ENCODE measurements around the gene GAB2.
"Not testable (repeated sequence)": the region's sequence is repeated elsewhere in the genome, so short reads cannot be mapped to it uniquely, and the experiment has no call there.

Gene GAB2

GRCh38 chr11:78274739-78275138, 142.9 kb downstream of the GAB2 start:
- Histone ChIP-seq H3K4me3 (ENCODE audit: low read length in 2 of 2) (no peak overlapping the region), H3K36me3 (ENCODE audit: control insufficient read depth in 2 of 2, insufficient read depth in 2 of 2, low read length in 2 of 2) (peaks cover 0 to 3% of the 10 kb centered on the region in 2 donors), H3K27me3 (ENCODE audit: control insufficient read depth in 2 of 2, insufficient read depth in 2 of 2, low read length in 2 of 2) (no peaks in the 10 kb centered on the region), H3K9ac (ENCODE audit: low read depth in 1 of 2, low read length in 2 of 2) (no peak overlapping the region), H3K27ac (ENCODE audit: low read depth in 2 of 2, low read length in 2 of 2) (no peak overlapping the region), H3K9me3 (ENCODE audit: control insufficient read depth in 2 of 2, low read length in 2 of 2) (peaks cover 2% of the 10 kb centered on the region in 2 donors), H3K4me1 (ENCODE audit: control insufficient read depth in 2 of 2, insufficient read depth in 2 of 2, low read length in 2 of 2) (peaks cover 11 to 24% of the 10 kb centered on the region in 2 donors)

DNA sequence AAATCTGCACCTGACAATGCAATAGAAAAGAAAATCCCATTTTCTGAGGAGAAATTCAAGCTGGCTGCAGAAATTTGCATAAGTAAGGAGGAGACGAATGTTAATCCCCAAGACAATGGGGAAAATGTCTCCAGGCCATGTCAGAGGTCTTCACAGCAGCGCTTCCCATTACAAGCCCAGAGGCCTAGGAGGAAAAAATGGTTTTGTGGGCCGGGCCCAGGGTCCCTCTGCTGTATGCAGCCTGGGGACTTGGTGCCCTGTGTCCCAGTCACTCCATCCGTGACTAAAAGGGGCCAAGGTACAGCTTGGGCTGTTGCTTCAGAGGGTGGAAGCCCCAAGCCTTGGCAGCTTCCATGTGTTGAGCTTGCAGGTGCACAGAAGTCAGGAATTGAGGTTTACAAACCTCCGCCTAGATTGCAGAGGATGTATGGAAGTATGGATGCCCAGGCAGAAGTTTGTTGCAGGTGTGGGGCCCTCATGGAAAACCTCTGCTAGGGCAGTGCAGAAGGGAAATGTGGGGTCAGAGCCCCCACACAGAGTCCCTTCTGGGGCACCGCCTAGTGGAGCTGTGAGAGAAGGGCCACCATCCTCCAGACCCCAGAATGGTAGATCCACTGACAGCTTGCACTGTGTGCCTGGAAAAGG, 144.9 kb downstream of the GAB2 start:
- Histone ChIP-seq H3K27ac (ENCODE audit: low read depth in 2 of 2, low read length in 2 of 2) (peak overlapping the region in 1 of 2 donors; percentile 39), H3K4me1 (ENCODE audit: control insufficient read depth in 2 of 2, insufficient read depth in 2 of 2, low read length in 2 of 2) (peaks cover 11 to 25% of the 10 kb centered on the region in 2 donors)
- H3K36me3 ChIP-seq (ENCODE audit: control insufficient read depth in 2 of 2, insufficient read depth in 2 of 2, low read length in 2 of 2); H3K4me3 ChIP-seq (ENCODE audit: low read length in 2 of 2); H3K27me3 ChIP-seq (ENCODE audit: control insufficient read depth in 2 of 2, insufficient read depth in 2 of 2, low read length in 2 of 2); H3K9ac ChIP-seq (ENCODE audit: low read depth in 1 of 2, low read length in 2 of 2); H3K9me3 ChIP-seq (ENCODE audit: control insufficient read depth in 2 of 2, low read length in 2 of 2): not testable (repeated sequence)

GRCh38 chr11:78271801-78272200, 145.8 kb downstream of the GAB2 start:
- H3K4me3 ChIP-seq (ENCODE audit: low read length in 2 of 2); H3K27me3 ChIP-seq (ENCODE audit: control insufficient read depth in 2 of 2, insufficient read depth in 2 of 2, low read length in 2 of 2); H3K9ac ChIP-seq (ENCODE audit: low read depth in 1 of 2, low read length in 2 of 2); H3K9me3 ChIP-seq (ENCODE audit: control insufficient read depth in 2 of 2, low read length in 2 of 2); H3K36me3 ChIP-seq (ENCODE audit: control insufficient read depth in 2 of 2, insufficient read depth in 2 of 2, low read length in 2 of 2); H3K27ac ChIP-seq (ENCODE audit: low read depth in 2 of 2, low read length in 2 of 2): not testable (repeated sequence)
- peaks cover 5 to 19% of the 10 kb centered on the region in 2 donors for H3K4me1 ChIP-seq (ENCODE audit: control insufficient read depth in 2 of 2, insufficient read depth in 2 of 2, low read length in 2 of 2)

GRCh38 chr11:78270971-78271370, 146.6 kb downstream of the GAB2 start:
- H3K9ac ChIP-seq (ENCODE audit: low read depth in 1 of 2, low read length in 2 of 2), result no peak overlapping the region
- peaks cover 0 to 3% of the 10 kb centered on the region in 2 donors for H3K36me3 ChIP-seq (ENCODE audit: control insufficient read depth in 2 of 2, insufficient read depth in 2 of 2, low read length in 2 of 2)
- H3K4me3 ChIP-seq (ENCODE audit: low read length in 2 of 2), result no peak overlapping the region

DNA sequence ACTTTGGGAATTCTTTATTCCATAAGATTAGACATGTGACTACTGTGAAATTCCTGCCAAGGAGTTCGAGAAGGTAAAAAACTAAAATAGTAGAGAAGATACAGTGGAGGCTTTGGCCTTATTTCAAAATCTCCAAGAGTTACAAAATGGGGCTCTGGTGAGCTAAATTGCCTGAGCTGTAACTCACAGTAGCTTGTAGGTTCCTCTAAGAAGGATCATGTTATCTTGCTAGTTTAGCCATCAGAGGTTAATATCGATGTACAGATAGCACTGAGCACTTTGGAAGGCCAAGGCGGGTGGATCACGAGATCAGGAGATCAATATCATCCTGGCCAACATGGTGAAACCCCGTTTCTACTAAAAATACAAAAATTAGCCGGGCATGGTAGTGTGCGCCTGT, 147.8 kb downstream of the GAB2 start:
- H3K4me1 ChIP-seq (ENCODE audit: control insufficient read depth in 2 of 2, insufficient read depth in 2 of 2, low read length in 2 of 2), result peaks cover 5 to 21% of the 10 kb centered on the region in 2 donors
- peaks cover 2% of the 10 kb centered on the region in 2 donors for H3K9me3 ChIP-seq (ENCODE audit: control insufficient read depth in 2 of 2, low read length in 2 of 2)
- no peaks in the 10 kb centered on the region for H3K27me3 ChIP-seq (ENCODE audit: control insufficient read depth in 2 of 2, insufficient read depth in 2 of 2, low read length in 2 of 2)
- no peak overlapping the region for H3K9ac ChIP-seq (ENCODE audit: low read depth in 1 of 2, low read length in 2 of 2)
- no peak overlapping the region for H3K4me3 ChIP-seq (ENCODE audit: low read length in 2 of 2)
- H3K36me3 ChIP-seq (ENCODE audit: control insufficient read depth in 2 of 2, insufficient read depth in 2 of 2, low read length in 2 of 2), result peaks cover 0 to 3% of the 10 kb centered on the region in 2 donors
- no peak overlapping the region for H3K27ac ChIP-seq (ENCODE audit: low read depth in 2 of 2, low read length in 2 of 2)

More at GRCh38 chr11:78270971-78271370, 146.6 kb downstream of the GAB2 start:
- Histone ChIP-seq H3K27ac (ENCODE audit: low read depth in 2 of 2, low read length in 2 of 2) (no peak overlapping the region), H3K4me1 (ENCODE audit: control insufficient read depth in 2 of 2, insufficient read depth in 2 of 2, low read length in 2 of 2) (peaks cover 5 to 21% of the 10 kb centered on the region in 2 donors), H3K27me3 (ENCODE audit: control insufficient read depth in 2 of 2, insufficient read depth in 2 of 2, low read length in 2 of 2) (no peaks in the 10 kb centered on the region), H3K9me3 (ENCODE audit: control insufficient read depth in 2 of 2, low read length in 2 of 2) (peaks cover 2% of the 10 kb centered on the region in 2 donors)

DNA sequence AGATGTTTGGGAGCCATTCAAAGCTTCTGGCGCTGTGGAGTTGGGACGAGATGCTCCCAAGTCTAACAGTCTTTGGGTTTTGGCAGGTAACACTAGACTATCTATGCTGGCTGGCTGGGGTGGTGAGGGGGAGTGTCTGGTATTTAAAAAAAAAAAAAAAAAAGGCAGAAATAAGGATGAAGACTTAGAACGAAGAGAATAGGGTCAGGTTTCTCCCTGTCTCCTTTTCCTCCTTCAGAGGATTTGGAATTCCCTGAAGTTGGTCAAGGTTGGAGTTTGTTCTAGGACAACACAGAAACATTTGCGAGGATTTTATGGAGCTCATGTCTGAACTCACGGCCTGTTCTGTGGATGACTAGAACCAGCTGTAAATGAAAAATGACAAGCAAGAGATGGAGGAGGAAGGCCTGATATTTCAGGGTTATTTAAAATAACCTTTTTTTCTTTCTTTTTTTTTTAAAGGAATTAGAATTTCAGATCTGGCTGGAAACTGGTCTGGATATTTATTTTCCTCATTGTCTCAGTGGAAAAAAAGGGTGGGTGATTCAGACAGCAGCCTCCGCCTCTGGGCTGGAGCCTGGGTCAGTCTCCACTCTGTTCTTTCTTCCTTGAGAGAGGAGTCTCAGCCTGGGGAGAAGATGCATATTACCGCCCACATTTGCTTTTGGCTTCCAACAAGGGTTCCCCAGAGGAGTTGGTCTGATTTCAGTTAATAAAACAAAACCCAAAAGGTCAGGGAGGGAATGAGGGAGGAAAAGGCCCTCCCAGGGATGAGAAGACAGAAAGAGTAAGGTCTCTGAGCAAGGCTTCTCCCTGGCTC, 148.8 kb downstream of the GAB2 start:
- Histone ChIP-seq H3K27ac (ENCODE audit: low read depth in 2 of 2, low read length in 2 of 2) (peak overlapping the region in 1 of 2 donors; percentile 30), H3K36me3 (ENCODE audit: control insufficient read depth in 2 of 2, insufficient read depth in 2 of 2, low read length in 2 of 2) (peaks cover 0 to 3% of the 10 kb centered on the region in 2 donors), H3K4me3 (ENCODE audit: low read length in 2 of 2) (no peak overlapping the region), H3K9me3 (ENCODE audit: control insufficient read depth in 2 of 2, low read length in 2 of 2) (peaks cover 2% of the 10 kb centered on the region in 2 donors), H3K9ac (ENCODE audit: low read depth in 1 of 2, low read length in 2 of 2) (no peak overlapping the region), H3K4me1 (ENCODE audit: control insufficient read depth in 2 of 2, insufficient read depth in 2 of 2, low read length in 2 of 2) (peaks cover 3 to 17% of the 10 kb centered on the region in 2 donors), H3K27me3 (ENCODE audit: control insufficient read depth in 2 of 2, insufficient read depth in 2 of 2, low read length in 2 of 2) (no peaks in the 10 kb centered on the region)

- H3K27ac ChIP-seq (ENCODE audit: low read depth in 2 of 2, low read length in 2 of 2), result no peak overlapping the region
These were observed 151.2 kb downstream of the GAB2 start for GRCh38 chr11:78266451-78266850.

DNA sequence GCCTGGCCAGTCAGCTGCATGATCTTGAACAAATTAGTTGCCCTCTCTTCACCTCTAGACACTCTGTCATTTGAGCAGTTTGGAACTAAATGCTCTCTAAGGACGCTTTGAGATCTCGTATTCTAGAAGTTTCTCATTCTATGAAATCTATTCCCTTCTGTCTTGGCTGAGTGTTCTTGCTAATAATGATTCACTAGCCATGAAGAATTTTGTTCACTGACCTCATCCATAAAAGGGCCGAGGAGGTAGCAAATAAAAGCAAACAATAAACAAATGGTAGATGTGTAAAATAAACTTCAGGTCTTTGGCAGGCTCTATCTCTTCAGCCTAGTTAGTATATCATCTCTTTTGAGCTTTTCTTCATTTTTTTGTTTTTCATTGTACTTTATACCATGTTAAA, 152.3 kb downstream of the GAB2 start:
- Histone ChIP-seq H3K27me3 (ENCODE audit: control insufficient read depth in 2 of 2, insufficient read depth in 2 of 2, low read length in 2 of 2) (no peaks in the 10 kb centered on the region), H3K27ac (ENCODE audit: low read depth in 2 of 2, low read length in 2 of 2) (no peak overlapping the region), H3K4me3 (ENCODE audit: low read length in 2 of 2) (no peak overlapping the region), H3K4me1 (ENCODE audit: control insufficient read depth in 2 of 2, insufficient read depth in 2 of 2, low read length in 2 of 2) (peaks cover 0 to 6% of the 10 kb centered on the region in 2 donors), H3K36me3 (ENCODE audit: control insufficient read depth in 2 of 2, insufficient read depth in 2 of 2, low read length in 2 of 2) (no peaks in the 10 kb centered on the region), H3K9me3 (ENCODE audit: control insufficient read depth in 2 of 2, low read length in 2 of 2) (no peaks in the 10 kb centered on the region), H3K9ac (ENCODE audit: low read depth in 1 of 2, low read length in 2 of 2) (no peak overlapping the region)

More at GRCh38 chr11:78266451-78266850, 151.2 kb downstream of the GAB2 start:
- no peak overlapping the region for H3K9ac ChIP-seq (ENCODE audit: low read depth in 1 of 2, low read length in 2 of 2)
- no peaks in the 10 kb centered on the region for H3K36me3 ChIP-seq (ENCODE audit: control insufficient read depth in 2 of 2, insufficient read depth in 2 of 2, low read length in 2 of 2)
- no peaks in the 10 kb centered on the region for H3K27me3 ChIP-seq (ENCODE audit: control insufficient read depth in 2 of 2, insufficient read depth in 2 of 2, low read length in 2 of 2)
- H3K9me3 ChIP-seq (ENCODE audit: control insufficient read depth in 2 of 2, low read length in 2 of 2), result no peaks in the 10 kb centered on the region
- H3K4me1 ChIP-seq (ENCODE audit: control insufficient read depth in 2 of 2, insufficient read depth in 2 of 2, low read length in 2 of 2), result peaks cover 0 to 9% of the 10 kb centered on the region in 2 donors
- H3K4me3 ChIP-seq (ENCODE audit: low read length in 2 of 2), result no peak overlapping the region

GRCh38 chr11:78262691-78263090, 154.9 kb downstream of the GAB2 start:
- no peak overlapping the region for H3K4me3 ChIP-seq (ENCODE audit: low read length in 2 of 2)
- no peaks in the 10 kb centered on the region for H3K27me3 ChIP-seq (ENCODE audit: control insufficient read depth in 2 of 2, insufficient read depth in 2 of 2, low read length in 2 of 2)
- no peak overlapping the region for H3K9ac ChIP-seq (ENCODE audit: low read depth in 1 of 2, low read length in 2 of 2)
- H3K36me3 ChIP-seq (ENCODE audit: control insufficient read depth in 2 of 2, insufficient read depth in 2 of 2, low read length in 2 of 2), result no peaks in the 10 kb centered on the region
- H3K27ac ChIP-seq (ENCODE audit: low read depth in 2 of 2, low read length in 2 of 2), result no peak overlapping the region
- H3K9me3 ChIP-seq (ENCODE audit: control insufficient read depth in 2 of 2, low read length in 2 of 2), result no peaks in the 10 kb centered on the region
- H3K4me1 ChIP-seq (ENCODE audit: control insufficient read depth in 2 of 2, insufficient read depth in 2 of 2, low read length in 2 of 2), result peaks cover 0 to 6% of the 10 kb centered on the region in 2 donors

- H3K4me1 ChIP-seq (ENCODE audit: control insufficient read depth in 2 of 2, insufficient read depth in 2 of 2, low read length in 2 of 2), result peaks cover 0 to 9% of the 10 kb centered on the region in 2 donors
- H3K27me3 ChIP-seq (ENCODE audit: control insufficient read depth in 2 of 2, insufficient read depth in 2 of 2, low read length in 2 of 2), result no peaks in the 10 kb centered on the region
- no peaks in the 10 kb centered on the region for H3K36me3 ChIP-seq (ENCODE audit: control insufficient read depth in 2 of 2, insufficient read depth in 2 of 2, low read length in 2 of 2)
- H3K4me3 ChIP-seq (ENCODE audit: low read length in 2 of 2), result no peak overlapping the region
- H3K9ac ChIP-seq (ENCODE audit: low read depth in 1 of 2, low read length in 2 of 2), result no peak overlapping the region
- H3K9me3 ChIP-seq (ENCODE audit: control insufficient read depth in 2 of 2, low read length in 2 of 2), result no peaks in the 10 kb centered on the region
- no peak overlapping the region for H3K27ac ChIP-seq (ENCODE audit: low read depth in 2 of 2, low read length in 2 of 2)
These were observed 155.4 kb downstream of the GAB2 start for GRCh38 chr11:78262238-78262637.

Data from mucosa of rectum (tissue), 2 donors.